ENCODE data around the gene BABAM1. TPM values are rescaled to one million over a fixed set of nuclear protein-coding genes. Genes with fewer than 3 reads are reported as not detected.
A peak's percentile ranks its signal among the peaks of the same experiment; 100 is the strongest.

Gene BABAM1
- total and polyA plus RNA-seq, 9 of the 15 experiments (the other 6 are each of a cell fraction or from before 2014, with no cell fraction given) = 14.7 to 160 (median 113) TPM

DNA sequence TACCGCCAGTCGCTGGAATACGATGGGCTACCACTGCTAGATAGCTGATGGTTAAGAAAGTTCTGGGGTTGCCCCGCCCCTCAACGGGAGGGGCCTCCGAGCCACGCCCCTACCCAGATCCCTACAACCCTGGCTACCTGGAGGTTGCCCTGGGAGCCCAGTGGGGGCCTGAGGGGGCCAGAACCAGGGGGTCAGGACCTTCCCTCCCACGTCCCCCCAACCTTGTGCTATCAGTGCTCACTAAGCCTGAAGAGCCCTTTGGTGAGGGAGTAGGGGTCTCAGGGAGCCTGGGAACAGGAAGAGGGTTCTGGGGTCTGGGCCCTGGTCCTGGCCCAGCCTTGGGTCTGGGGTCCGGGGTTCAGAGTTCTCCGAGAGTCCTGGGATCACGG, 32.3 kb upstream of the BABAM1 start (continued):
- TF ChIP-seq, protein P1, sequence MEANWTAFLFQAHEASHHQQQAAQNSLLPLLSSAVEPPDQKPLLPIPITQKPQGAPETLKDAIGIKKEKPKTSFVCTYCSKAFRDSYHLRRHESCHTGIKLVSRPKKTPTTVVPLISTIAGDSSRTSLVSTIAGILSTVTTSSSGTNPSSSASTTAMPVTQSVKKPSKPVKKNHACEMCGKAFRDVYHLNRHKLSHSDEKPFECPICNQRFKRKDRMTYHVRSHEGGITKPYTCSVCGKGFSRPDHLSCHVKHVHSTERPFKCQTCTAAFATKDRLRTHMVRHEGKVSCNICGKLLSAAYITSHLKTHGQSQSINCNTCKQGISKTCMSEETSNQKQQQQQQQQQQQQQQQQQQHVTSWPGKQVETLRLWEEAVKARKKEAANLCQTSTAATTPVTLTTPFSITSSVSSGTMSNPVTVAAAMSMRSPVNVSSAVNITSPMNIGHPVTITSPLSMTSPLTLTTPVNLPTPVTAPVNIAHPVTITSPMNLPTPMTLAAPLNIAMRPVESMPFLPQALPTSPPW (CRISPR knock-in tag; IDR thresholded peaks at IDR 0.05) = peak; percentile 76; the same call in 1 of the 2 replicates
- TF ChIP-seq SP2 (IDR thresholded peaks at IDR 0.05; ENCODE audit: extremely low read depth, low read depth, low read length, poor library complexity, severe bottlenecking) (no peak), FOXM1 (IDR thresholded peaks at IDR 0.05; ENCODE audit: low read depth) (no peak), FOXM1 (CRISPR knock-in tag; IDR thresholded peaks at IDR 0.05; ENCODE audit: low read depth) (no peak), KLF1 (tag; IDR thresholded peaks at IDR 0.05) (no peak), ZBTB7A (IDR thresholded peaks at IDR 0.05; ENCODE audit: borderline replicate concordance, control insufficient read depth, low read depth, low read length) (peak; percentile 75; the same call in 1 of the 2 replicates), ZNF699 (CRISPR knock-in tag; IDR thresholded peaks at IDR 0.05; ENCODE audit: insufficient replicate concordance) (no peak), ZNF121 (CRISPR knock-in tag; conservative IDR thresholded peaks at IDR 0.05) (no peak), C11orf30 (IDR thresholded peaks at IDR 0.05; ENCODE audit: low read depth) (no peak), L3MBTL2 (IDR thresholded peaks at IDR 0.05) (no peak), MAZ (CRISPR knock-in tag; conservative IDR thresholded peaks at IDR 0.05 in 1 of 2, IDR thresholded peaks at IDR 0.05 in 1 of 2) (peak in 1 of 2 experiments; percentile 66; a peak in 1 of 4 replicates), EGR1 (conservative IDR thresholded peaks at IDR 0.05) (no peak)
- TF ChIP-seq, protein P2, sequence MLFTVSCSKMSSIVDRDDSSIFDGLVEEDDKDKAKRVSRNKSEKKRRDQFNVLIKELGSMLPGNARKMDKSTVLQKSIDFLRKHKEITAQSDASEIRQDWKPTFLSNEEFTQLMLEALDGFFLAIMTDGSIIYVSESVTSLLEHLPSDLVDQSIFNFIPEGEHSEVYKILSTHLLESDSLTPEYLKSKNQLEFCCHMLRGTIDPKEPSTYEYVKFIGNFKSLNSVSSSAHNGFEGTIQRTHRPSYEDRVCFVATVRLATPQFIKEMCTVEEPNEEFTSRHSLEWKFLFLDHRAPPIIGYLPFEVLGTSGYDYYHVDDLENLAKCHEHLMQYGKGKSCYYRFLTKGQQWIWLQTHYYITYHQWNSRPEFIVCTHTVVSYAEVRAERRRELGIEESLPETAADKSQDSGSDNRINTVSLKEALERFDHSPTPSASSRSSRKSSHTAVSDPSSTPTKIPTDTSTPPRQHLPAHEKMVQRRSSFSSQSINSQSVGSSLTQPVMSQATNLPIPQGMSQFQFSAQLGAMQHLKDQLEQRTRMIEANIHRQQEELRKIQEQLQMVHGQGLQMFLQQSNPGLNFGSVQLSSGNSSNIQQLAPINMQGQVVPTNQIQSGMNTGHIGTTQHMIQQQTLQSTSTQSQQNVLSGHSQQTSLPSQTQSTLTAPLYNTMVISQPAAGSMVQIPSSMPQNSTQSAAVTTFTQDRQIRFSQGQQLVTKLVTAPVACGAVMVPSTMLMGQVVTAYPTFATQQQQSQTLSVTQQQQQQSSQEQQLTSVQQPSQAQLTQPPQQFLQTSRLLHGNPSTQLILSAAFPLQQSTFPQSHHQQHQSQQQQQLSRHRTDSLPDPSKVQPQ (CRISPR knock-in tag; IDR thresholded peaks at IDR 0.05; ENCODE audit: borderline replicate concordance) = no peak
- TF ChIP-seq, protein P3, sequence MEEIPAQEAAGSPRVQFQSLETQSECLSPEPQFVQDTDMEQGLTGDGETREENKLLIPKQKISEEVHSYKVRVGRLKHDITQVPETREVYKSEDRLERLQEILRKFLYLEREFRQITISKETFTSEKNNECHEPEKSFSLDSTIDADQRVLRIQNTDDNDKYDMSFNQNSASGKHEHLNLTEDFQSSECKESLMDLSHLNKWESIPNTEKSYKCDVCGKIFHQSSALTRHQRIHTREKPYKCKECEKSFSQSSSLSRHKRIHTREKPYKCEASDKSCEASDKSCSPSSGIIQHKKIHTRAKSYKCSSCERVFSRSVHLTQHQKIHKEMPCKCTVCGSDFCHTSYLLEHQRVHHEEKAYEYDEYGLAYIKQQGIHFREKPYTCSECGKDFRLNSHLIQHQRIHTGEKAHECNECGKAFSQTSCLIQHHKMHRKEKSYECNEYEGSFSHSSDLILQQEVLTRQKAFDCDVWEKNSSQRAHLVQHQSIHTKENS (CRISPR knock-in tag; IDR thresholded peaks at IDR 0.05) = no peak
- TF ChIP-seq, protein P4, sequence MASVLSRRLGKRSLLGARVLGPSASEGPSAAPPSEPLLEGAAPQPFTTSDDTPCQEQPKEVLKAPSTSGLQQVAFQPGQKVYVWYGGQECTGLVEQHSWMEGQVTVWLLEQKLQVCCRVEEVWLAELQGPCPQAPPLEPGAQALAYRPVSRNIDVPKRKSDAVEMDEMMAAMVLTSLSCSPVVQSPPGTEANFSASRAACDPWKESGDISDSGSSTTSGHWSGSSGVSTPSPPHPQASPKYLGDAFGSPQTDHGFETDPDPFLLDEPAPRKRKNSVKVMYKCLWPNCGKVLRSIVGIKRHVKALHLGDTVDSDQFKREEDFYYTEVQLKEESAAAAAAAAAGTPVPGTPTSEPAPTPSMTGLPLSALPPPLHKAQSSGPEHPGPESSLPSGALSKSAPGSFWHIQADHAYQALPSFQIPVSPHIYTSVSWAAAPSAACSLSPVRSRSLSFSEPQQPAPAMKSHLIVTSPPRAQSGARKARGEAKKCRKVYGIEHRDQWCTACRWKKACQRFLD (CRISPR knock-in tag; IDR thresholded peaks at IDR 0.05) = no peak
- TF ChIP-seq, protein P5, sequence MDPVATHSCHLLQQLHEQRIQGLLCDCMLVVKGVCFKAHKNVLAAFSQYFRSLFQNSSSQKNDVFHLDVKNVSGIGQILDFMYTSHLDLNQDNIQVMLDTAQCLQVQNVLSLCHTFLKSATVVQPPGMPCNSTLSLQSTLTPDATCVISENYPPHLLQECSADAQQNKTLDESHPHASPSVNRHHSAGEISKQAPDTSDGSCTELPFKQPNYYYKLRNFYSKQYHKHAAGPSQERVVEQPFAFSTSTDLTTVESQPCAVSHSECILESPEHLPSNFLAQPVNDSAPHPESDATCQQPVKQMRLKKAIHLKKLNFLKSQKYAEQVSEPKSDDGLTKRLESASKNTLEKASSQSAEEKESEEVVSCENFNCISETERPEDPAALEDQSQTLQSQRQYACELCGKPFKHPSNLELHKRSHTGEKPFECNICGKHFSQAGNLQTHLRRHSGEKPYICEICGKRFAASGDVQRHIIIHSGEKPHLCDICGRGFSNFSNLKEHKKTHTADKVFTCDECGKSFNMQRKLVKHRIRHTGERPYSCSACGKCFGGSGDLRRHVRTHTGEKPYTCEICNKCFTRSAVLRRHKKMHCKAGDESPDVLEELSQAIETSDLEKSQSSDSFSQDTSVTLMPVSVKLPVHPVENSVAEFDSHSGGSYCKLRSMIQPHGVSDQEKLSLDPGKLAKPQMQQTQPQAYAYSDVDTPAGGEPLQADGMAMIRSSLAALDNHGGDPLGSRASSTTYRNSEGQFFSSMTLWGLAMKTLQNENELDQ (CRISPR knock-in tag; IDR thresholded peaks at IDR 0.05; ENCODE audit: borderline replicate concordance) = no peak

All from K562 (cell line).